Body of pancreas (tissue), 4 donors: Measurements from ENCODE around the gene RBM22.

ENCODE experiments used
- POLR2A ChIP-seq, 3 donors: fragments of 450-650 bp; IDR thresholded peaks; one replicate each; pipeline ENCODE4 v1.6.1; 2016; ENCODE audit warnings: antibody characterized with exemption in 3 of 3, mild to moderate bottlenecking in 2 of 3
- TF ChIP-seq, protein P1 (sequence below), 7 experiments: fragments of 450-650 bp in 4 of 7; fragments of 200-600 bp in 3 of 7; sonication (generic) in 3 of 7; IDR thresholded peaks; one replicate each; pipeline ENCODE4 v1.5.1; 2016 to 2019; ENCODE audit warnings: antibody characterized with exemption in 7 of 7

DNA sequence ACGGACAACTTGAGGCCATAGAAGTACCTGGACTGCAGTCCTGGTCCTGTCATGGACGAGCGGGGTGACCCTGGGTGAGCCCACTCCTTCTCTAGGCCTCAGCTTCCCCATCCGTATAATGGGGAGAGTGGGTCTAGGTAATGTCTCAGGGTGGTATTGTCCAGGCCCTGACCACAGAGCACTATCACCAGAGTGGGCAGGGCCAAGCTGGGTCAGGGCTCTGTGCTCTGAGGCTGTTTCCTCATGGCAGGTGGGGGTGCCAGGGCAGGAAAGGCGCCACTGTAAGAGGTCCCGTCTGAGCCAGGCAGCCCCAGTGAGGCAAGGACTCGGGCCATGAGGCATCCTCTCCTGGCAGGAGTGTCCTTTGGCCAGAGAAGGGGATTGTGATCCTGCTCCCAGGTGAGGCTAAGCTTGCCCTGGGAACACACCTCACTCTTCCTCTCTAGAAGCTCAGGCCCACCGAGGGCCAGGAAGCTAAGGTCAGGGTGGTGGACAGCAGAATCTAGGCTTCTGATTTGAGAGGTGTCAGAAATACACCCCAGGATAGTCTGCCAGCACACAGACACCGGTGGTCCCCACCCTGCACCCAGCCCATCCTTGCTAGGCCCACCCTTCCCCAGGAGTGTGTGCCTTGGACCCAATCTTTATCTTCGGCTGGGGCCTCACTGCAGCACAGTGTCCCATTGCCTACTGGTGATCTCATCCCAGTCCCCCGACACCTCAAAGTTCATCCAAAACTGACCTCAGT is 41.3 kb downstream of the RBM22 start:
- TF ChIP-seq, protein P1, sequence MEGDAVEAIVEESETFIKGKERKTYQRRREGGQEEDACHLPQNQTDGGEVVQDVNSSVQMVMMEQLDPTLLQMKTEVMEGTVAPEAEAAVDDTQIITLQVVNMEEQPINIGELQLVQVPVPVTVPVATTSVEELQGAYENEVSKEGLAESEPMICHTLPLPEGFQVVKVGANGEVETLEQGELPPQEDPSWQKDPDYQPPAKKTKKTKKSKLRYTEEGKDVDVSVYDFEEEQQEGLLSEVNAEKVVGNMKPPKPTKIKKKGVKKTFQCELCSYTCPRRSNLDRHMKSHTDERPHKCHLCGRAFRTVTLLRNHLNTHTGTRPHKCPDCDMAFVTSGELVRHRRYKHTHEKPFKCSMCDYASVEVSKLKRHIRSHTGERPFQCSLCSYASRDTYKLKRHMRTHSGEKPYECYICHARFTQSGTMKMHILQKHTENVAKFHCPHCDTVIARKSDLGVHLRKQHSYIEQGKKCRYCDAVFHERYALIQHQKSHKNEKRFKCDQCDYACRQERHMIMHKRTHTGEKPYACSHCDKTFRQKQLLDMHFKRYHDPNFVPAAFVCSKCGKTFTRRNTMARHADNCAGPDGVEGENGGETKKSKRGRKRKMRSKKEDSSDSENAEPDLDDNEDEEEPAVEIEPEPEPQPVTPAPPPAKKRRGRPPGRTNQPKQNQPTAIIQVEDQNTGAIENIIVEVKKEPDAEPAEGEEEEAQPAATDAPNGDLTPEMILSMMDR (IDR thresholded peaks at IDR 0.05), result no peak
- TF ChIP-seq POLR2A (IDR thresholded peaks at IDR 0.05), result no peak
